Chondrocyte (in vitro differentiated cells): ENCODE results near the gene TAS1R2. TPM values are rescaled to one million over a fixed set of nuclear protein-coding genes. Genes with fewer than 3 reads are reported as not detected.

ENCODE experiments used
- DNase-seq: peaks from one replicate; pipeline ENCODE4 v3.0.0; 2021; ENCODE audit warnings: mixed read lengths, low spot score
- H3K27ac Mint-ChIP-seq: one replicate; pipeline ENCODE4 v1.8.0; 2021; ENCODE audit warnings: mild to moderate bottlenecking, moderate library complexity, mixed read lengths; ENCODE audit not compliant: unreplicated experiment
- H3K27me3 Mint-ChIP-seq: 2 replicates; pipeline ENCODE4 v1.8.0; 2021; ENCODE audit warnings: low read depth, mixed read lengths
- H3K36me3 Mint-ChIP-seq: 2 replicates; pipeline ENCODE4 v1.8.0; 2021; ENCODE audit warnings: low read depth, mixed read lengths
- H3K4me1 Mint-ChIP-seq: 2 replicates; pipeline ENCODE4 v1.8.0; 2021; ENCODE audit warnings: low read depth, mild to moderate bottlenecking, mixed read lengths
- H3K4me3 Mint-ChIP-seq: one replicate; pipeline ENCODE4 v1.8.0; 2021; ENCODE audit warnings: mild to moderate bottlenecking, moderate library complexity, mixed read lengths; ENCODE audit not compliant: unreplicated experiment
- H3K9me3 Mint-ChIP-seq: 2 replicates; pipeline ENCODE4 v1.8.0; 2021; ENCODE audit warnings: low read depth, mixed read lengths
- CTCF ChIP-seq: fragments of 200-600 bp; sonication (generic); IDR thresholded peaks from 2 replicates; pipeline ENCODE4 v1.5.0; 2021; ENCODE audit warnings: antibody characterized with exemption, mild to moderate bottlenecking, moderate library complexity
- total RNA-seq: library from RNA; stranded (reverse); gene quantifications from 3 replicates; pipeline ENCODE4 v1.2.1, GENCODE V29; 2021

TAS1R2 gene
- total RNA-seq, 1 donor from 2014 or later: not detected

- H3K4me1 Mint-ChIP-seq: no peaks in the 10 kb centered on the region
- H3K4me3 Mint-ChIP-seq: no peak overlapping the region
- peaks cover 27% of the 10 kb centered on the region for H3K27me3 Mint-ChIP-seq
- H3K27ac Mint-ChIP-seq: no peak overlapping the region
- no peaks in the 10 kb centered on the region for H3K9me3 Mint-ChIP-seq
- TF ChIP-seq CTCF: no peak
- no peaks in the 10 kb centered on the region for H3K36me3 Mint-ChIP-seq
- peak; percentile 57 for DNase-seq
These were observed 2.1 kb upstream of the TAS1R2 start for GRCh38 chr1:18861590-18861989.

DNA sequence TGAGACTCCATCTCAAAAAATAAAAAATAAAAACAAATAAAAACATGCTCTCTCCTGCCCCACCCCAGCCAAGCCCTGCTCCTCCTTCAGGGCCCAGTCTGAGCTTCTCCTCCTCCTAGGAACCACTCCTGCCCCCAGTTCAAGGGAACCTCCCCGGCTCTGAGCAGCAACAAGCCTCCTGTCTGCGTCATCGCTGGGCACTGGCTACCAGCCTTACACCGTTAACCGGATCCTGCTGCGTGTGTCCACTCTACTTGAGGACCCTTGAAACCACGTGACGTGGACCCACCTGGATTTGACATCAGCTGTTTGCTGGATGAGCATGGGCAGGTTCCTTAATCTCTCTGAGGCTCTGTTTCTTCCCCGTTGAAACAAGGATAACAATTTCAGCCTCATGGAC is 1.6 kb upstream of the TAS1R2 start:
- DNase-seq: no peak
- H3K4me1 Mint-ChIP-seq: no peaks in the 10 kb centered on the region
- H3K27ac Mint-ChIP-seq: no peak overlapping the region
- H3K36me3 Mint-ChIP-seq: no peaks in the 10 kb centered on the region
- H3K4me3 Mint-ChIP-seq: no peak overlapping the region
- peaks cover 23% of the 10 kb centered on the region for H3K27me3 Mint-ChIP-seq
- no peak for TF ChIP-seq CTCF
- H3K9me3 Mint-ChIP-seq: no peaks in the 10 kb centered on the region

- Mint-ChIP-seq H3K36me3 (no peaks in the 10 kb centered on the region), H3K4me1 (no peaks in the 10 kb centered on the region), H3K4me3 (no peak overlapping the region), H3K9me3 (no peaks in the 10 kb centered on the region), H3K27ac (no peak overlapping the region), H3K27me3 (peaks cover 21% of the 10 kb centered on the region)
- no peak for DNase-seq
- no peak for TF ChIP-seq CTCF
These were observed 1.3 kb downstream of the TAS1R2 start for GRCh38 chr1:18858070-18858688.

DNA sequence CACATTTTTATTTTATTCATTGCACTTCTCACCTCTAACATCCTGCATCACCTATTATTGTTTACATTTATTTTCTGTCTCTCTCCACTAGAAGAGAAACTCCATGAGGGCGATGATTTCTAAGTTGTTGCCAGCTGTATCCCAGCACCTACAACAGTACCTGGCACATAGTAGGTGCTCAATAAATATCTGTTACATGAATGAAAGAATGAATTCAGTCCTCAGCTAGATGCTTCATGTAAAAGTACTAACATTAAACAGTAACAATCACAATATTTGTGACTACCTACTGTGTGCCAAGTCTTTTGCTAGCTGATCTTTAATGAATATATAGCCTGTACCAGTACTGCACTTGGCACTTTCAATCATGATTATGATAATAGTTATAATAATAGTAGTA is 3.0 kb downstream of the TAS1R2 start:
- peaks cover 17% of the 10 kb centered on the region for H3K27me3 Mint-ChIP-seq
- H3K9me3 Mint-ChIP-seq: no peaks in the 10 kb centered on the region
- no peaks in the 10 kb centered on the region for H3K4me1 Mint-ChIP-seq
- H3K4me3 Mint-ChIP-seq: no peak overlapping the region
- no peaks in the 10 kb centered on the region for H3K36me3 Mint-ChIP-seq
- TF ChIP-seq CTCF: no peak
- no peak for DNase-seq
- no peak overlapping the region for H3K27ac Mint-ChIP-seq

- Mint-ChIP-seq H3K27me3 (peaks cover 14% of the 10 kb centered on the region), H3K4me3 (no peak overlapping the region), H3K36me3 (no peaks in the 10 kb centered on the region), H3K4me1 (no peaks in the 10 kb centered on the region), H3K9me3 (no peaks in the 10 kb centered on the region), H3K27ac (no peak overlapping the region)
- DNase-seq: no peak
- TF ChIP-seq CTCF: no peak
These were observed 3.9 kb downstream of the TAS1R2 start for GRCh38 chr1:18855573-18855972.
